Vagina (tissue), 2 donors: ENCODE measurements around the gene LAMA2. TPM values are rescaled to one million over a fixed set of nuclear protein-coding genes. Genes with fewer than 3 reads are reported as not detected.

Experiments used
- DNase-seq, 2 donors: peaks; one replicate each; pipeline ENCODE4 v3.0.0-alpha.2; 2017; ENCODE audit errors: extremely low spot score in 2 of 2
- H3K27ac ChIP-seq: fragments of 200-600 bp; sonication (generic); one replicate; pipeline ENCODE4 v1.5.1; 2019
- H3K27me3 ChIP-seq: fragments of 200-600 bp; sonication (generic); one replicate; pipeline ENCODE4 v1.5.1; 2019
- H3K36me3 ChIP-seq, 2 donors: fragments of 200-600 bp; sonication (generic); one replicate each; pipeline ENCODE4 v1.5.1; 2017 to 2019
- H3K4me1 ChIP-seq: fragments of 200-600 bp; sonication (generic); one replicate; pipeline ENCODE4 v1.5.1; 2019
- H3K4me3 ChIP-seq, 2 donors: fragments of 200-600 bp; sonication (generic); 1 replicate in 1 of 2; 2 replicates in 1 of 2; pipeline ENCODE4 v1.5.1; 2016 to 2019
- H3K9me3 ChIP-seq: fragments of 200-600 bp; sonication (generic); one replicate; pipeline ENCODE4 v1.5.1; 2019
- POLR2A ChIP-seq, 2 donors: fragments of 450-650 bp; IDR thresholded peaks; one replicate each; pipeline ENCODE4 v1.6.1; 2017; ENCODE audit warnings: antibody characterized with exemption in 2 of 2, mild to moderate bottlenecking in 2 of 2, moderate library complexity in 2 of 2
- POLR2AphosphoS5 ChIP-seq, 2 donors: sonication (generic); formaldehyde crosslinking; IDR thresholded peaks; one replicate each; pipeline ENCODE4 v1.9.0; 2017; ENCODE audit warnings: antibody characterized with exemption in 2 of 2, mild to moderate bottlenecking in 2 of 2, low read depth in 1 of 2; ENCODE audit not compliant: insufficient read depth in 1 of 2
- intact Hi-C: fragments of 100-400 bp; cut with DNase I; formaldehyde crosslinking; loops from one replicate; pipeline ENCODE4 v1.15.1; 2023
- total RNA-seq: library from RNA; depleted of rRNA; stranded (reverse); fragments of >200 nt; gene quantifications from one replicate; pipeline ENCODE4 v1.2.3, GENCODE V29; 2016
- TF ChIP-seq, protein P1 (sequence below), 3 experiments: fragments of 450-650 bp in 2 of 3; fragments of 200-600 bp in 1 of 3; sonication (generic) in 1 of 3; IDR thresholded peaks; one replicate each; pipeline ENCODE4 v1.5.1; 2017 to 2019; ENCODE audit warnings: antibody characterized with exemption in 3 of 3, mild to moderate bottlenecking in 2 of 3, moderate library complexity in 2 of 3

LAMA2 gene
- total RNA-seq, 1 donor from 2014 or later = 91.1 TPM

DNA sequence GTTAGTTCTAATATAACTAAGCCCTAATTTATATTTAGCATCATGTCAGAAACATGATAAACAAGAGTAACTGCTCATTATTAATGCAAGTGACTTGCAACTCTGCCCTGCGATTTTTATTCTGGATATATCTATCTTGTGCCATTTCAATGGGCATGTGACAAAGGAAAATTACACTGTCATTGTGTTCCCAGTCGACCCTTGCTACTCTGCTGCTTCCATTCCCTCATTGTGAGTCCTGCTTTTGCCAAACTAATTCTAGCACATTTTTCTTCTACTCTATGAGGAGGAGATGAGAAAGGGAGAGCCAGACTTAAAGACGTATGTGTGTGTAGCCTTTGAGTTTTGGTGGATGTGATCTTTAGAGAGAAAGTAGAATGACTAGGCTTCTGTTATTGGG is 551.2 kb downstream of the LAMA2 start:
- no peaks in the 10 kb centered on the region for H3K36me3 ChIP-seq
- H3K4me3 ChIP-seq = no peak overlapping the region
- H3K9me3 ChIP-seq = no peaks in the 10 kb centered on the region
- no peak for TF ChIP-seq POLR2AphosphoS5 (IDR thresholded peaks at IDR 0.05; ENCODE audit: insufficient read depth in 1 of 2, low read depth in 1 of 2)
- no peak for TF ChIP-seq POLR2A (IDR thresholded peaks at IDR 0.05)
- TF ChIP-seq, protein P1, sequence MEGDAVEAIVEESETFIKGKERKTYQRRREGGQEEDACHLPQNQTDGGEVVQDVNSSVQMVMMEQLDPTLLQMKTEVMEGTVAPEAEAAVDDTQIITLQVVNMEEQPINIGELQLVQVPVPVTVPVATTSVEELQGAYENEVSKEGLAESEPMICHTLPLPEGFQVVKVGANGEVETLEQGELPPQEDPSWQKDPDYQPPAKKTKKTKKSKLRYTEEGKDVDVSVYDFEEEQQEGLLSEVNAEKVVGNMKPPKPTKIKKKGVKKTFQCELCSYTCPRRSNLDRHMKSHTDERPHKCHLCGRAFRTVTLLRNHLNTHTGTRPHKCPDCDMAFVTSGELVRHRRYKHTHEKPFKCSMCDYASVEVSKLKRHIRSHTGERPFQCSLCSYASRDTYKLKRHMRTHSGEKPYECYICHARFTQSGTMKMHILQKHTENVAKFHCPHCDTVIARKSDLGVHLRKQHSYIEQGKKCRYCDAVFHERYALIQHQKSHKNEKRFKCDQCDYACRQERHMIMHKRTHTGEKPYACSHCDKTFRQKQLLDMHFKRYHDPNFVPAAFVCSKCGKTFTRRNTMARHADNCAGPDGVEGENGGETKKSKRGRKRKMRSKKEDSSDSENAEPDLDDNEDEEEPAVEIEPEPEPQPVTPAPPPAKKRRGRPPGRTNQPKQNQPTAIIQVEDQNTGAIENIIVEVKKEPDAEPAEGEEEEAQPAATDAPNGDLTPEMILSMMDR (IDR thresholded peaks at IDR 0.05) = no peak
- no peak overlapping the region for H3K27ac ChIP-seq
- DNase-seq = no peak
- H3K27me3 ChIP-seq = no peaks in the 10 kb centered on the region
- no peaks in the 10 kb centered on the region for H3K4me1 ChIP-seq
- intact Hi-C loops = no loop called here

DNA sequence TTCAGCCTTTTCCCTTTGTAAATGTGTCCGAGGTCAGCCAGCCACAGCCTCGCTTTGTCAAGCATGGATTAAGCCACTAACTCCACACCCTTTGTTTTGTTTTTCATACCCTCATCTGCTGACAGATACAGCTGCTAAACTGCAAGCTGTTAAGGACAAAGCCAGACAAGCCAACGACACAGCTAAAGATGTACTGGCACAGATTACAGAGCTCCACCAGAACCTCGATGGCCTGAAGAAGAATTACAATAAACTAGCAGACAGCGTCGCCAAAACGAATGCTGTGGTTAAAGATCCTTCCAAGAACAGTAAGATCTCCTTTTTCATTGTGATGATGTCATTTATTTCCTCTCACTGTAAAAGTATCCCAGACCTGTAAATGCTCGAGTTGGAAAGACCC is 557.8 kb downstream of the LAMA2 start:
- H3K4me3 ChIP-seq = no peak overlapping the region
- no peaks in the 10 kb centered on the region for H3K9me3 ChIP-seq
- TF ChIP-seq POLR2AphosphoS5 (IDR thresholded peaks at IDR 0.05; ENCODE audit: insufficient read depth in 1 of 2, low read depth in 1 of 2) = no peak
- TF ChIP-seq, protein P1 (IDR thresholded peaks at IDR 0.05) = no peak
- TF ChIP-seq POLR2A (IDR thresholded peaks at IDR 0.05) = no peak
- no peaks in the 10 kb centered on the region for H3K36me3 ChIP-seq
- no peaks in the 10 kb centered on the region for H3K27me3 ChIP-seq
- intact Hi-C loops = no loop called here
- H3K4me1 ChIP-seq = peaks cover 10% of the 10 kb centered on the region
- no peak for DNase-seq
- no peak overlapping the region for H3K27ac ChIP-seq

DNA sequence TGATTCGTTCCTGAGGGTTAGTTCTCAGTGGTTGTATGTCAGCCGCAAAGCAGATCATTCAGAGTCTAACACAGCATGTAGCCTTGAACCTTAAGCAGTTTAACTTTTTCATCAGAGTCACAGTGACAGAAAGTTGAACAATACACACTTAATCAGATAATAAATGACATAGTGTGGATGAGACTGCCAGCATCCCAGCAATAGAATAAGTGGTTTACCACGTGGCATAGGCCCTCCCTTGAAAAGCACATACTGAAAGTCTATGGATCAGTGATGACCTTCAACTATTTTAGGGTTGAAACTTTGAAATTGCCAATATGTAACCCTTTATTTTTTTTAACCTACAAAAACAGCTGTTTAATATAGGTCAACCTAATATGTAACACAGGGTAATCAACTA is 561.7 kb downstream of the LAMA2 start:
- Histone ChIP-seq H3K9me3 (no peaks in the 10 kb centered on the region), H3K27me3 (no peaks in the 10 kb centered on the region), H3K27ac (no peak overlapping the region), H3K4me1 (peaks cover 10% of the 10 kb centered on the region), H3K4me3 (no peak overlapping the region), H3K36me3 (no peaks in the 10 kb centered on the region)
- TF ChIP-seq POLR2A (IDR thresholded peaks at IDR 0.05) = no peak
- no peak for TF ChIP-seq POLR2AphosphoS5 (IDR thresholded peaks at IDR 0.05; ENCODE audit: insufficient read depth in 1 of 2, low read depth in 1 of 2)
- TF ChIP-seq, protein P1 (IDR thresholded peaks at IDR 0.05) = no peak
- intact Hi-C loops = no loop called here
- DNase-seq = no peak

DNA sequence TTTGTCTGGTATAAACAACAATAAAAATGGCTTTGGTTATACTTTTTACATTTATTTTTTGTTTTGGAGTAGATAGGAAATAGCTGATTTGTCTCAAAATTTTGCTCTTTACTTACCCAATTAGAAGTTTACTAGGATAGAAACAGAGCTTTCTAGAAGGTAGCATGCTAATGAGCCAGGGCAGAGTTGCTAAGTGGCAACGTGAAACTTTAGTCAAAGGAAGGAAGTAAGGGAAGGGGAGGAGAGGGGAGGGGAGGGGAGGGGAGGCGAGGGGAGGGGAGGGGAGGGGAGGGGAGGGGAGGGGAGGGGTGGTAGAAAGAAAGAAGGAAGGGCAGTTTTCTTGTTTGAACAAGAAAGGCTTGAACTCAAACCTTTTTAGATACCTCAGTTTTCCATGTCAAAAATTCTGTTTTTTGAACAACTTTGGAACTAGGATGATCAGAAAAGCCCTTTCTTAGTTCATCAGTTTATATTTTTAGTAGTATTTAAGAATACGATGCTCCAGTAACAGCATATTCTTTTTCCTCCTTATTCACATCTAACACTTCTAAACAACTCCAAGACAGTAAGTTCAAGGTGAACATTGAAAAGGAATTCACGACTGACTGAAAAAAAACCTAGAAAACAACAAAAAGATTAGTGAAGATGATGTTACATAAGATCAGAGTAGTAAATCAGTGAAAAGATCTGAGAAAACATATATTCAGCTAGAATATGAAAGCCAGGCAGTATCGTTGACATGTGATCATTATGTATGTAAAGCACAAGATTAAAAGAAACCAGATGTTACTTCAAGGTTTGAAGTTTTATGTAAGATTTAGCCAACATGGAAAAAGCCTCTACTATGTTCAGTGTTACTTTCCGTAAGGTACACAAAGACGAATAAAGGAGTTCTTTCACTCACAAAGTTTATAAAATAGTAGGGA is 563.6 kb downstream of the LAMA2 start:
- Histone ChIP-seq H3K4me3 (no peak overlapping the region), H3K4me1 (no peaks in the 10 kb centered on the region), H3K27me3 (no peaks in the 10 kb centered on the region), H3K27ac (no peak overlapping the region), H3K36me3 (no peaks in the 10 kb centered on the region), H3K9me3 (no peaks in the 10 kb centered on the region)
- TF ChIP-seq POLR2AphosphoS5 (IDR thresholded peaks at IDR 0.05; ENCODE audit: insufficient read depth in 1 of 2, low read depth in 1 of 2) (no peak), POLR2A (IDR thresholded peaks at IDR 0.05) (no peak)
- TF ChIP-seq, protein P1 (IDR thresholded peaks at IDR 0.05) = no peak
- DNase-seq = no peak
- intact Hi-C loops = no loop called here

DNA sequence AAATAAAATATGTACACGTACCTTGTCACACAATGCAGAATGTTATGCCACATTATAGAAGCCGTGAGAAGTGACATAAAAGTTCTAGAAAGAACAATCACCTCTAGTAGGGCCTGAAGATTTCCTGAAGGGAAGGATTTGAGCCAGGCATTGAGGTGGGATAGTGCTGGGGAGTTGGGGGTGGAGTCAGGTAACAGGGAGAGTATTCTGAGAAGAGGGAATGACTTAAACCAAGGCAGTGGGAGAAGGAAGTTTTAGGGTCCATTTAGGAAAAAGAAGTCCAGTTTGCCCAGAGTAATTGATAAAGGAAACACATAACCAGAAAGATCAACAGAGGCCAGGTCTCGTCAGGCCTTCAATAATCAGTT is 564.2 kb downstream of the LAMA2 start:
- no peak overlapping the region for H3K4me3 ChIP-seq
- no peaks in the 10 kb centered on the region for H3K36me3 ChIP-seq
- TF ChIP-seq POLR2AphosphoS5 (IDR thresholded peaks at IDR 0.05; ENCODE audit: insufficient read depth in 1 of 2, low read depth in 1 of 2) (no peak), POLR2A (IDR thresholded peaks at IDR 0.05) (no peak)
- TF ChIP-seq, protein P1 (IDR thresholded peaks at IDR 0.05) = no peak
- H3K27ac ChIP-seq = no peak overlapping the region
- no peaks in the 10 kb centered on the region for H3K9me3 ChIP-seq
- intact Hi-C loops = no loop called here
- H3K27me3 ChIP-seq = no peaks in the 10 kb centered on the region
- no peak for DNase-seq
- H3K4me1 ChIP-seq = no peaks in the 10 kb centered on the region
